Epithelial cell of esophagus (primary cell): ENCODE data around the gene MITF.

Experiments used
- DNase-seq: peaks from one replicate; pipeline ENCODE4 v3.0.0; 2010; ENCODE audit warnings: low read depth
- H3K4me3 ChIP-seq: 2 replicates; pipeline ENCODE4 v1.5.1; 2011; ENCODE audit warnings: mild to moderate bottlenecking, low read length, control low read depth
- TF ChIP-seq, protein P1 (sequence below): IDR thresholded peaks from 2 replicates; pipeline ENCODE4 v1.5.1; 2011; ENCODE audit warnings: low read depth, mild to moderate bottlenecking, low read length, control low read depth, inconsistent platforms; ENCODE audit not compliant: insufficient read depth; ENCODE audit errors: missing control alignments

The MITF gene

DNA sequence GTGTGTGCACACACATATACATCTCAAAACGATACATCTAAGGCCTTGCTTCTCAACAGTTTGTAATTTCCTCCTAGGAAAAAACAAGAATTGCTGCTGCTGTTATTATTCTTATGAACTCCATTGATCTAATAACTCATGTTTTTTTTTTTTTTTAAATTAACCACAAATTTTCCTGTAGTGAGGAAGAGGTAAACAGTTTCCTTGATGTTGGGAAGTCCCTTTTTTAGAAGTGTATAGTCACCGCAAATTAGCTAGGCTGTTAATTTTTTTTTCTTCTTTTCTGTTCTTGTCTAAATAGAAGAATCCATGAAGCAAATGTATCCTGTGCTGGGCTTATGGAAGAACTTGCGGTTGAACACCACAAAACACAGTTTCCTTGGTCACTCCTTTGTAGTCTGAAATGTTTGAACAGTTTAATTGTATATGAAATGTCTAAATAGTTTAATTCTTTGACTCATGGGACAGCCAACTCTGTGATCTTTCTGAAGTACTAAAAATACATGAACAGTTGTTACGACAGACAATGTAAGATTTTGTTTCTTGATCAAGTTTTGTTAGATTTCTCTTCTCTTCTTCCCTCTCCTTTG is 64.5 kb downstream of the MITF start:
- TF ChIP-seq, protein P1, sequence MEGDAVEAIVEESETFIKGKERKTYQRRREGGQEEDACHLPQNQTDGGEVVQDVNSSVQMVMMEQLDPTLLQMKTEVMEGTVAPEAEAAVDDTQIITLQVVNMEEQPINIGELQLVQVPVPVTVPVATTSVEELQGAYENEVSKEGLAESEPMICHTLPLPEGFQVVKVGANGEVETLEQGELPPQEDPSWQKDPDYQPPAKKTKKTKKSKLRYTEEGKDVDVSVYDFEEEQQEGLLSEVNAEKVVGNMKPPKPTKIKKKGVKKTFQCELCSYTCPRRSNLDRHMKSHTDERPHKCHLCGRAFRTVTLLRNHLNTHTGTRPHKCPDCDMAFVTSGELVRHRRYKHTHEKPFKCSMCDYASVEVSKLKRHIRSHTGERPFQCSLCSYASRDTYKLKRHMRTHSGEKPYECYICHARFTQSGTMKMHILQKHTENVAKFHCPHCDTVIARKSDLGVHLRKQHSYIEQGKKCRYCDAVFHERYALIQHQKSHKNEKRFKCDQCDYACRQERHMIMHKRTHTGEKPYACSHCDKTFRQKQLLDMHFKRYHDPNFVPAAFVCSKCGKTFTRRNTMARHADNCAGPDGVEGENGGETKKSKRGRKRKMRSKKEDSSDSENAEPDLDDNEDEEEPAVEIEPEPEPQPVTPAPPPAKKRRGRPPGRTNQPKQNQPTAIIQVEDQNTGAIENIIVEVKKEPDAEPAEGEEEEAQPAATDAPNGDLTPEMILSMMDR, result no peak
- no peak overlapping the region for H3K4me3 ChIP-seq
- DNase-seq, result no peak

DNA sequence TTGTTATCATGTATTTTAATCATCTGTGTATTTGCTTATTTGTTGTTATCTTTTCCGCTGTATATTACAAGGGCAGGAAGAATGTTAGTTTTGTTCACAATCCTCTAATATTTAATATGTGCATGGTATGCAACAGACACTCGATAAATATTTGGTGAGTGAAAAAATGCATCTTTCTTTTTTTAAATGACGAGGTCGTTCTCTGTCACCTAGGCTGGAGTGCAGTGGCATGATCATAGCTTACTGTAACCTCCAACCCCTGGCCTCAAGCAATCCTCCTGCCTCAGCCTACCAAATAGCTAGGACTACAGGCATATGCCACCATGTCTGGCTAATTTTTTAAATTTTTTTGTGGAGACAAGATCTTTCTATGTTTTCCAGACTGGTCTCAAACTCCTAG is 66.2 kb downstream of the MITF start:
- DNase-seq, result no peak
- H3K4me3 ChIP-seq, result no peak overlapping the region
- TF ChIP-seq, protein P1, result no peak

DNA sequence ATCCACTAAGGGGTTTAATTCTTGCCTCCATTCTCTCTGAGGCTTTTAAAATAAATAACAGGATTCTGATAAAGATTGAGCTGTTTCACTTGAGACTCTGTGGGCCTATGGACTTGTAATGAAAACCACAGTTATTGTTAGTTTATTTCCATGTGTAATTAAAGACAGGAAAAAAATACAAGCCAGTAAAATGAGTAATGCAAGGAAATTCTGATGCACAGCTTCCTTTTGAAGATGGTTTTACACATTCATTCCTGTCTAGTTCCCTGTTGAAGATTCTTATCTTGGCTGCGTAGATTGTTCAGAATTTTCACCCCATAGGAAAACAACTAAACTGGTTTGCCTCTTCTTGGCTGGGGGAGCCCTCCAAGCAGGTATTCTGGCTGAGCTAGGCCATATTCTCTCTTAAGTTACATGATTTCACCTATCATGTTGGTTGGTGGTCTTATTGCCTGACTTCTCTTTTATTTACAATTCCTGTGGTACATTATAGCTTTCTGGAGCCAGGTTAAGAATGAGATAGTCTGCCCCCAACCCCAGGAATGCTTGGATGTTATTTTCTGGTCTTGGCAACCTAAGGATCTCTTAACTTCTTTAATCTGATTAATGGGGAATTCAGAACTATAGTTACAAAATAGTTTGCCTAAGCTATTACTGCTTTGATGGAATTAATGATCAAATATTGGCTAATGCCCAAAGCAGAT is 67.6 kb downstream of the MITF start:
- no peak for DNase-seq
- TF ChIP-seq, protein P1, result no peak
- no peak overlapping the region for H3K4me3 ChIP-seq

DNA sequence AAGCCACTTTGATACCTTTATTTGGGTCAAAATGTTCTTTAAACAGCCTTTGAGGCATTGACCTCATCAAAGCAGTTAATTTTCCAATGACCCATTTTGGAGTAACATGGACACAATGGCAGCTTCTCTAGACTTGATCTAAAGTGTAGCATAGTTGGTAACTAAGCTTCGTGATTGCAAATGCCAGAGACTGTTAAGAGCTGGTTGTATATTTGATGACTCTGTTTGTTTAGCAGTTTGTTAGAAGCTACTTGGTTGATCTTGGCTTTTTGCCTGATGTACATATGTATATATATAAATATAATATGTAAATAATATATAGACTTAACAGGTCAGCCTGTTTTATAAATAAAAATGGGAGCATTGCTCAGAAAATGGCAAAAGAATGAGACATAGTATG is 68.4 kb downstream of the MITF start:
- TF ChIP-seq, protein P1, result no peak
- DNase-seq, result no peak
- no peak overlapping the region for H3K4me3 ChIP-seq

DNA sequence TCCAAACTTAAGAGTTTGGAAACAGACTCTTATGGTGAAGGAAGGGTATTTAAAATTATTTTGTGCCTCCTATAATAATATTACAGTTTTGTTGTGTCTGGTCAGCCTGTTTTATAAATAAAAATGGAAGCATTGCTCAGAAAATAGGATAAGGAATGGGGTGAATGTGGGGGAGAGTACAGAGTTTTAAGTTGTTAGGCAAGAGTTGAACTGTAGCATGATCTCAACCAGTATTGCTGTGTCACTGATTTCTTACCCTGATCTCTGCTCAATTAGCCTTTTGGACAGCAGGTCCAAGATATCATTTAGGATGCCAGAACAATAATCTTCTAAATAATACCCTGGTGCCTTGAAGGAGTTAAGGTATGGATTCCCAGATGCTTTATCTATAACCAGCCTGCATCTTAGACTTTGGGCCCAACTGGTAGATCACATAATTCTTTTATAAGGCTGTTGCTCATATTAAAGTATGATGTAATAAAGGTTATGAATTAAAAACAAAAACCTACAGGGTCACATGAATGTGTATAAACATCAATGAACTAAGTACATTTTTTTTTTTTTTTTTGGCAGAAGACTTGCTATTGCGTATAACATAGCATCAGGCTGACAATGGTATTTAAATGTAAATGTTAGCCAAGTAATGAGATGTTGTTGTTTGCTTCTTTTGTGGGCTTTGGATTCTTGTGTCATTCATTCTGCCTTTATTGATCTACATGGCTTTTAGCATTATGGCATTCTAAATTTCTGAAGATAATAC is 70.0 kb downstream of the MITF start:
- no peak overlapping the region for H3K4me3 ChIP-seq
- TF ChIP-seq, protein P1, result no peak
- no peak for DNase-seq

DNA sequence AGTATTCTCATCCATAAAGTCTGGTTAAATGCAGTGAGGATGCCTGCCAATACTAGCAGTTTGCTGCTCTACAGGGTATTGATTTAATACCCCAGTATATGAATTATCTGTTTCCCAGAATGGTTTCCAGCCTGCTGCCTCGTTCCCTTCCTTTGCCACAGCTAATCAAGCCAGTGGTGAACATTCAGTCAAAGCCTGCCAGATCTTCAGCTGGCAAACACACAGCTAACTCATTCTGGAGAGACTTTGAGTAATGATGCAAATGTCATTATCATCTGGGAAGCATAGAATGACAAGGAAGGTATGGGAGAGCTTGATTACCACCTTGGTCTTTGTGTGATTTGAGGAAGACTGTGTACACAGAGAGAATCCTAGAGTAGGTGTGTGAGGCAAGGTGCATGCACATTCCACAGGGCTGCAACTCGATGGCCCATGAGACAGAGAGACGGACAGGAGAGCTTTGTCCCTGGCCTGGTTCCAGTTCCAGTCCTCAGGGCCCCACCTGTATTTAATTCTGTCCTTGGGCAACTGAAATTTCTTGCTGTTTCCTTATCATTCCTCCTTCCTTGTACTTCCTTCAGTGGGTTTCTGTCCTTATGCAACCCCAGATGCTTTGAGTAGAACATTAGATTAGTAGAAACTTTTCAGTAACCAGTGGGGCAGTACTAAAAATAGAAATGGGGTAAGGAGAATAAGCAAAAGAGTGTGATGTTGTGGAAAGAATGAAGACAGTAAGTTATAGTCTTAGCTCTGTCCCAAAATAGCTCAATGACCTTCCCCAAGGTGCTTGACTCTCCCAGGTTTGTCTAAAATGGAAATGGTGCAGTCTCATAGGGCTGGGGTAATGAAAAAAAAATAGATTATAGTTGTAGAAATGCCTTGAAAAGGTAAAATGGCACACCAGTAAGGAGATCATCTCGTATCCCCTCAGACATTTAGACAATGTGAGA is 72.5 kb downstream of the MITF start:
- TF ChIP-seq, protein P1, result no peak
- DNase-seq, result no peak
- no peak overlapping the region for H3K4me3 ChIP-seq
